Kidney (tissue), 14 donors: ENCODE results near the gene CETP. TPM values are rescaled to one million over a fixed set of nuclear protein-coding genes. Genes with fewer than 3 reads are reported as not detected.

Experiments used
- DNase-seq, 5 donors: peaks; one replicate each; pipeline ENCODE4 v3.0.0-alpha.2; 2013 to 2020
- FAIRE-seq: peaks from 2 replicates; lab custom pipeline; 2012; peaks lifted over from hg19 to GRCh38; lab: Jason Lieb, UNC
- H3K27ac ChIP-seq, 2 donors: one replicate each; pipeline ENCODE4 v1.7.0; 2013; ENCODE audit warnings: low read depth in 2 of 2, low read length in 2 of 2, inconsistent platforms in 1 of 2
- H3K27me3 ChIP-seq: one replicate; pipeline ENCODE4 v1.7.1; 2013; ENCODE audit warnings: low read length, inconsistent platforms; ENCODE audit not compliant: control insufficient read depth, insufficient read depth
- H3K36me3 ChIP-seq, 3 donors: one replicate each; pipeline versions ENCODE4 v1.7.0 to v1.7.1; 2013; ENCODE audit warnings: low read length in 3 of 3, control low read depth in 1 of 3, inconsistent platforms in 1 of 3; ENCODE audit not compliant: insufficient read depth in 3 of 3, control insufficient read depth in 2 of 3
- H3K4me1 ChIP-seq, 3 donors: one replicate each; pipeline versions ENCODE4 v1.7.0 to v1.7.1; 2013; ENCODE audit warnings: low read length in 3 of 3, inconsistent platforms in 1 of 3, low read depth in 1 of 3; ENCODE audit not compliant: control insufficient read depth in 2 of 3, insufficient read depth in 2 of 3
- H3K4me3 ChIP-seq, 3 donors: one replicate each; pipeline versions ENCODE4 v1.7.0 to v1.8.1; 2013; ENCODE audit warnings: low read length in 3 of 3, control low read depth in 1 of 3, inconsistent platforms in 1 of 3
- H3K9ac ChIP-seq, 3 donors: one replicate each; pipeline versions ENCODE4 v1.7.0 to v1.7.1; 2013; ENCODE audit warnings: low read length in 3 of 3, control low read depth in 1 of 3, inconsistent platforms in 1 of 3
- H3K9me3 ChIP-seq, 3 donors: one replicate each; pipeline versions ENCODE4 v1.7.0 to v1.7.1; 2013; ENCODE audit warnings: low read length in 3 of 3, control low read depth in 1 of 3, inconsistent platforms in 1 of 3; ENCODE audit not compliant: control insufficient read depth in 2 of 3, insufficient read depth in 1 of 3
- intact Hi-C: fragments of 100-400 bp; cut with DNase I; formaldehyde crosslinking; loops from one replicate; pipeline ENCODE4 v1.11.1; 2022
- polyA plus RNA-seq: library from polyadenylated mRNA; stranded (reverse); fragments of 350-450 nt; fragmentation: Illumina TruSeq; extraction: RNeasy Lipid Tissue Mini Kit (QIAGEN cat#74804); gene quantifications from one replicate; pipeline ENCODE4 v1.2.3, GENCODE V29; 2014; ENCODE audit warnings: low read depth, low replicate concordance; ENCODE audit not compliant: insufficient read depth
- total RNA-seq: library from RNA; stranded (reverse); fragmentation: NEBNext Ultra II Directional; extraction: Animal tissue kit (Norgen Biotek cat#: 25700); gene quantifications from one replicate; pipeline ENCODE4 v1.2.1, GENCODE V29; 2021
- TF ChIP-seq, protein P1 (sequence below): IDR thresholded peaks from 3 replicates; pipeline ENCODE4 v1.5.1; 2012; ENCODE audit warnings: mild to moderate bottlenecking, moderate library complexity, borderline replicate concordance; ENCODE audit not compliant: insufficient read depth; ENCODE audit errors: extremely low read depth
- donor health status: control.
- donor health status: control.
- donor health status: control.
- donor health status: control.
- donor health status: control.
- donor health status: DM: yes; HTN: yes; CAD: no.
- donor health status: Normal renal cell carcinoma (clear cell type).

The CETP gene
- total and polyA plus RNA-seq, 2 donors from 2014 or later, result 1.3 to 2.1 TPM

DNA sequence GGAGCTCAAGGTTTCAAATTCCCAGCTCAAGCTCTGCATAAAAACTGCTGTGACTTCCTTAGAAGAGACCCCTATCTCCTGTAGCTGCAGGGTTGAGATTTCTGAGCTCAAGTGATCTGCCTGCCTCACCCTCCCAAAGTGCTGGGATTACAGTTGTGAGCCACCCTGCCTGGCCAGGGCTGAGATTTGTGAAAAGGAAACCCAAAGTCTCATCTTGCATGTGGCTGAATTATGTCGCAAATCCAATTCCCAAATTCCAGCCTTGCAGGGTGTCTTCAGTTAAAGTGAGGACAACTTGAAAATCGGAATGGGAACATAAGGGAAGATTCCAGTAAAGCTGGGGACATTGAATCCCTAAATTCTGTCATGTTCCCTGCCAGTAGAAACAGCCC lies 14.2 kb upstream of the CETP start:
- FAIRE-seq, result no peak
- TF ChIP-seq, protein P1, sequence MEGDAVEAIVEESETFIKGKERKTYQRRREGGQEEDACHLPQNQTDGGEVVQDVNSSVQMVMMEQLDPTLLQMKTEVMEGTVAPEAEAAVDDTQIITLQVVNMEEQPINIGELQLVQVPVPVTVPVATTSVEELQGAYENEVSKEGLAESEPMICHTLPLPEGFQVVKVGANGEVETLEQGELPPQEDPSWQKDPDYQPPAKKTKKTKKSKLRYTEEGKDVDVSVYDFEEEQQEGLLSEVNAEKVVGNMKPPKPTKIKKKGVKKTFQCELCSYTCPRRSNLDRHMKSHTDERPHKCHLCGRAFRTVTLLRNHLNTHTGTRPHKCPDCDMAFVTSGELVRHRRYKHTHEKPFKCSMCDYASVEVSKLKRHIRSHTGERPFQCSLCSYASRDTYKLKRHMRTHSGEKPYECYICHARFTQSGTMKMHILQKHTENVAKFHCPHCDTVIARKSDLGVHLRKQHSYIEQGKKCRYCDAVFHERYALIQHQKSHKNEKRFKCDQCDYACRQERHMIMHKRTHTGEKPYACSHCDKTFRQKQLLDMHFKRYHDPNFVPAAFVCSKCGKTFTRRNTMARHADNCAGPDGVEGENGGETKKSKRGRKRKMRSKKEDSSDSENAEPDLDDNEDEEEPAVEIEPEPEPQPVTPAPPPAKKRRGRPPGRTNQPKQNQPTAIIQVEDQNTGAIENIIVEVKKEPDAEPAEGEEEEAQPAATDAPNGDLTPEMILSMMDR, result no peak
- intact Hi-C loops, result no loop called here
- peaks cover 11 to 30% (median 23%) of the 10 kb centered on the region in 3 donors for H3K36me3 ChIP-seq
- no peak overlapping the region for H3K27ac ChIP-seq
- H3K9me3 ChIP-seq, result no peaks in the 10 kb centered on the region
- H3K9ac ChIP-seq, result no peak overlapping the region
- H3K4me3 ChIP-seq, result no peak overlapping the region
- DNase-seq, result peak in 2 of 5 donors; percentile 12 to 15
- peaks cover 0 to 4% (median 3%) of the 10 kb centered on the region in 3 donors for H3K4me1 ChIP-seq
- no peaks in the 10 kb centered on the region for H3K27me3 ChIP-seq

DNA sequence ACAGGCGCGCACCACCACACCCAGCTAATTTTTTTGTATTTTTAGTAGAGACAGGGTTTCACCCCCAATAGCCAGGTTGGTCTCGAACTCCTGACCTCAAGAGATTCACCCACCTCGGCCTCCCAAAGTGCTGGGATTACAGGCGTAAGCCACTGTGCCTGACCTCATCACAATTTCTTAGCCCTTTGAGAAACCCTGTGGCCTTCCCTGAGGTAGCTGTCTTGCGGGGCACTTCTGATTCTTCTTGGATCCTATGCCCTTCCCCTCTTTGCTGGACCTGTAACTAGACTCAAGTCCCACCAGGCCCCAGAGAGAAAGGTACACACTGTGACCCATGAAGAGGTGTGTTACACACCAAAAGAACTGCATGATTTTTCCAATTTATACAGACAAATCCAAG lies 13.5 kb upstream of the CETP start:
- intact Hi-C loops, result no loop called here
- DNase-seq, result no peak
- Histone ChIP-seq H3K4me3 (no peak overlapping the region), H3K36me3 (peaks cover 9 to 23% (median 17%) of the 10 kb centered on the region in 3 donors), H3K4me1 (peaks cover 0 to 4% (median 3%) of the 10 kb centered on the region in 3 donors), H3K9me3 (no peaks in the 10 kb centered on the region), H3K27ac (no peak overlapping the region), H3K27me3 (no peaks in the 10 kb centered on the region), H3K9ac (no peak overlapping the region)
- TF ChIP-seq, protein P1, result no peak
- no peak for FAIRE-seq

DNA sequence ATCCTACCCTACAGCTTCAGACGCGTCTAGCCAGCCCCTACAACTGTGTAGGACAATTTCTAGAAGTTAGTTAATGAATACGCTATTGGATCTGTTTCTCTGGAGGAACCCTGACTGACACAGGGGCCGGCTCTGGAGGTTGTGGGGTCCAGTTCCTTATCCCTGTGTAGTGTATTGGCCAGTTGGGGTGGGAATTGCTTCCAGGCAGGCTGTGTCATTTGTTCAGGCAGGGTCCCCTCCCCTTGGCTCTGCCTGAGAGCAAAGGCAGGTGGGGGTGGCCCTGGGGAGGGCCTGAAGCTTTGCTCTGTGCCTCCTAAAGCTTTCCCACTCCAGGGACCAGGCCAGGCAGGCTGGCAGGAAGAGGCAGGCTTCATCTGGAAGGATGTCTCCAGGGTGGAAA lies 11.7 kb upstream of the CETP start:
- DNase-seq, result no peak
- H3K9ac ChIP-seq, result no peak overlapping the region
- TF ChIP-seq, protein P1, result no peak
- H3K27me3 ChIP-seq, result no peaks in the 10 kb centered on the region
- H3K36me3 ChIP-seq, result peaks cover 1 to 5% (median 4%) of the 10 kb centered on the region in 3 donors
- no peaks in the 10 kb centered on the region for H3K9me3 ChIP-seq
- intact Hi-C loops, result no loop called here
- peaks cover 0 to 4% (median 0%) of the 10 kb centered on the region in 3 donors for H3K4me1 ChIP-seq
- FAIRE-seq, result no peak
- H3K27ac ChIP-seq, result no peak overlapping the region
- H3K4me3 ChIP-seq, result no peak overlapping the region

DNA sequence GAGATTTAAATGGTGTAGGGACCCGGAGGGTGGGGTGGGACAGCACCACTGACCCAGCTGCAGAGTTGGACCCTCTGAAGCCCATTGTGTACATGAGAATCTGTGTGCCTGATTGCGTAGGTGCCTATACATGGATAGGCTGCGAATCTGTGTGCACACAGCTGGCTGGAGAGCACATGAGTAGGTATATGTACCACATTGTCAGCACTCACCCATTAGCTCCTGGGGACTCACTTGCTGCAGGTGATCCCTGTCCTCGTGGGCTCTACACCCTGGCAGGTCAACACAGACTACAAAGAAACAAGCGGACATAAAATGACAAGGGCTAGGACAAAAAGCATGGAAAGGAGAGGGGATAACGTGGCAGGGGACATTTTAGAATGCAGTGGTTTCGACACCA lies 11.3 kb upstream of the CETP start:
- Histone ChIP-seq H3K27me3 (no peaks in the 10 kb centered on the region), H3K4me3 (no peak overlapping the region), H3K4me1 (peaks cover 0 to 4% (median 0%) of the 10 kb centered on the region in 3 donors), H3K9ac (no peak overlapping the region), H3K36me3 (peaks cover 0 to 2% (median under 1%) of the 10 kb centered on the region in 3 donors), H3K27ac (no peak overlapping the region), H3K9me3 (no peaks in the 10 kb centered on the region)
- FAIRE-seq (no peak), DNase-seq (no peak)
- intact Hi-C loops, result no loop called here
- TF ChIP-seq, protein P1, result no peak
